CD4-positive, alpha-beta T cell (primary cell): Measurements from ENCODE around the gene MDM1. TPM values are rescaled to one million over a fixed set of nuclear protein-coding genes. Genes with fewer than 3 reads are reported as not detected.

Experiments
- ATAC-seq: fragments of 200-7000 bp; cut with Tn5 transposase; one replicate; pipeline ENCODE4 v1.10.0; 2022; ENCODE audit warnings: mild to moderate bottlenecking; ENCODE audit not compliant: poor library complexity
- CTCF ChIA-PET: fragments of 350-600 bp; sonication (Branson Sonifier 250); formaldehyde crosslinking; loops from one replicate; lab custom pipeline; 2021; ENCODE audit warnings: antibody characterized with exemption, inconsistent platforms; lab: Charles Lee
- POLR2A ChIA-PET: fragments of 350-600 bp; sonication (Branson Sonifier 250); formaldehyde crosslinking; loops from one replicate; lab custom pipeline; 2021; ENCODE audit warnings: antibody characterized with exemption, inconsistent platforms; lab: Charles Lee
- DNase-seq, 14 experiments: peaks; one replicate each; pipeline ENCODE4 v3.0.0-alpha.2; 2013 to 2020; ENCODE audit warnings: mixed read lengths in 2 of 14
- H3K27ac ChIP-seq, 2 donors: one replicate each; pipeline versions ENCODE4 v1.5.1 to v1.7.0; 2013; ENCODE audit warnings: low read length in 2 of 2, low read depth in 1 of 2, mild to moderate bottlenecking in 1 of 2
- H3K27me3 ChIP-seq, 2 experiments: 1 replicate in 1 of 2; 2 replicates in 1 of 2; pipeline versions ENCODE4 v1.6.1 to v1.7.0; 2013; ENCODE audit warnings: low read length in 2 of 2, control low read depth in 1 of 2, mild to moderate bottlenecking in 1 of 2, moderate library complexity in 1 of 2; ENCODE audit not compliant: insufficient read depth in 2 of 2, control insufficient read depth in 1 of 2
- H3K36me3 ChIP-seq: one replicate; pipeline ENCODE4 v1.6.1; 2013; ENCODE audit warnings: low read length, control low read depth; ENCODE audit not compliant: insufficient read depth
- H3K4me1 ChIP-seq: one replicate; pipeline ENCODE4 v1.6.1; 2013; ENCODE audit warnings: low read length, control low read depth; ENCODE audit not compliant: insufficient read depth
- H3K4me3 ChIP-seq: one replicate; pipeline ENCODE4 v1.5.1; 2013; ENCODE audit warnings: mild to moderate bottlenecking, low read length, moderate library complexity
- H3K9me3 ChIP-seq, 2 experiments: 1 replicate in 1 of 2; 2 replicates in 1 of 2; pipeline versions ENCODE4 v1.6.1 to v1.7.0; 2013; ENCODE audit warnings: low read length in 2 of 2, mild to moderate bottlenecking in 2 of 2, control low read depth in 1 of 2, moderate library complexity in 1 of 2; ENCODE audit not compliant: control insufficient read depth in 1 of 2, insufficient read depth in 1 of 2
- H3K27ac Mint-ChIP-seq: one replicate; pipeline ENCODE4 v1.8.0; 2020; ENCODE audit warnings: mixed read lengths
- H3K27me3 Mint-ChIP-seq: one replicate; pipeline ENCODE4 v1.8.0; 2021; ENCODE audit warnings: mixed read lengths
- H3K36me3 Mint-ChIP-seq: one replicate; pipeline ENCODE4 v1.8.0; 2021; ENCODE audit warnings: low read depth, mixed read lengths
- H3K4me1 Mint-ChIP-seq: one replicate; pipeline ENCODE4 v1.8.0; 2021; ENCODE audit warnings: low read depth, mixed read lengths
- H3K4me3 Mint-ChIP-seq: one replicate; pipeline ENCODE4 v1.8.0; 2020; ENCODE audit warnings: mild to moderate bottlenecking, mixed read lengths
- H3K9me3 Mint-ChIP-seq: one replicate; pipeline ENCODE4 v1.8.0; 2020; ENCODE audit warnings: mixed read lengths
- CTCF ChIP-seq: fragments of 200-600 bp; IDR thresholded peaks from one replicate; pipeline ENCODE4 v1.8.0; 2022; ENCODE audit warnings: antibody characterized with exemption, mild to moderate bottlenecking
- intact Hi-C, 2 experiments: fragments of 100-400 bp; cut with DNase I in 1 of 2; cut with micrococcal nuclease in 1 of 2; formaldehyde crosslinking; loops; one replicate each; pipeline versions ENCODE4 v1.15.1 to v1.9.0; 2023 to 2025; cut with DNase I, micrococcal nuclease
- total RNA-seq, 174 experiments: library from RNA in 2 of 174; stranded (reverse) in 2 of 174; gene quantifications; one replicate each; pipeline ENCODE4 v1.2.3 and lab custom pipeline; 2021 to 2026

MDM1 gene
- total RNA-seq, 2 experiments from 2014 or later: 11.0 to 11.6 TPM

DNA sequence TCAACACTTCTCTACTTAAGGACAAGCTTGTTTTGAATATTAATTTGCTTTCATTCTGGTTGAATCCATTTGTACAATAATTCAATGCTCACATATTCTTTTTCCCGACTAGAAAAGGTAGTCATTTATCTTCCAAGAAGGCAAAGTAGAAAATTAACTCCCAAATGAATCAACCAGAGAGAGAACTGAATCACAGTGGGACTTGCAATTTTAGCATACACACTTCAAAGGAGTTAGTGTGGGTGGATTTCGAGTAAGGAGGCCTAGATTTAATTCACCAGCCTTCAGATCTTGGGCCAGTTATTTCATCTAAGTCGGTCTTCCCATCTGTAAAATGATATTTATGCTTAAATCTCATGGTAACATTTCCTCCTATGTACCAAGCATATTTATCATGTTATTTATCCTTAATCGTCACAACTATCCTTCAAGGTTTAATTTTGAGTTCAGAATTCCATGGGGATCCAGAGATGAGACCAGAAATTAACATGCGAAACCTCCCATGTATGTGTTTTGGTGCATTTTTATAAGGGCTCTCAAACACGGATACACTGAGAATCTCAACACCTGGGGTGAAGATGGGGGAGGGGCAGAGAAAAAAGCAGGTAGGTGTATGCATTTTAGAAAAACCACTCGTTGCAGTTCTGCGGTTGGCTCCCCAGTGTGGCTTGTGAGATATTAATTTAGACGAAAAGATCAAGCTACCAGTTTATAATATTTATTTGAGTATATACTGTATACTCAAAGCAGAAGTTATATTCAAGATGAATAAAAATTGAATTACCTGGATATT lies 39.8 kb downstream of the MDM1 start:
- Mint-ChIP-seq H3K27ac (no peak overlapping the region), H3K36me3 (peaks cover 26% of the 10 kb centered on the region), H3K4me1 (peaks cover 22% of the 10 kb centered on the region), H3K27me3 (no peaks in the 10 kb centered on the region), H3K9me3 (no peaks in the 10 kb centered on the region), H3K4me3 (no peak overlapping the region)
- DNase-seq: no peak
- Histone ChIP-seq H3K4me3 (no peak overlapping the region), H3K9me3 (no peaks in the 10 kb centered on the region), H3K27ac (no peak overlapping the region), H3K27me3 (no peaks in the 10 kb centered on the region), H3K4me1 (peaks cover 4% of the 10 kb centered on the region), H3K36me3 (peaks cover 8% of the 10 kb centered on the region)
- ATAC-seq: no peak
- TF ChIP-seq CTCF: no peak
- intact Hi-C loops: no loop called here
- CTCF ChIA-PET: no interaction called here
- POLR2A ChIA-PET: no interaction called here

DNA sequence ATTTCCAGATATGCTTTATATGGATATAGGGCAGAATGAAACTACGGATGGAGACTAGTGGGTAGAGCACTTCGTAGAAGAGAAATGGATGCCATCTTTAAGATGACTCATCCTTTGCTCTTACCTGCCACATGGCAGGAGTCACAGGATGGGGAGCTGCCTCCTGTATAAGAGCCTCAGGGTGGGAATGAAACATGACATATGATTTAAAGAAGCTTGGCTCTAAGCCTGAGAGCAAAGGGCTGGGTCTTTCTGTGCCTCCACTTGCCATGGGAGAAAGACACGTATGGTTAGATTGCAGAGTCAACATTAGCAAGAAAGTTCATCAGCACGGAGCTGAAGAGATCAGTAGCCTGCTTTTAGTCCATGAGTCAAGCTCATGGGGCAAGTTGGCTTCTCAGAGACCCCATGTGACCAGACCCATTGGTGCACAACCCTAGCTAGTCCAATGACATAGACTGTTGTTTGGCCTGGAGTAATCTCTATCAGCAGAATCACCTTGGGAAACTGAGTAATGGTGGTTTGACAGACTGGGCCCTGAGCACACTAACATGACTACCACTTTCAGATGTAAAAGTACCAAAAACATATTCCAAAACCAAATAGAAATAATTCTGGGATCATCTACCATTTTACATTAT lies 40.6 kb downstream of the MDM1 start:
- H3K4me3 ChIP-seq: no peak overlapping the region
- DNase-seq (no peak), ATAC-seq (no peak)
- ChIA-PET CTCF (interaction anchor here (1.2 kb wide), 1 partner anchor 55 kb away, joined by 3 read pairs; no protein-coding TSS in a partner anchor), POLR2A (no interaction called here)
- intact Hi-C loops: no loop called here
- H3K27ac Mint-ChIP-seq: no peak overlapping the region
- no peak overlapping the region for H3K27ac ChIP-seq
- no peaks in the 10 kb centered on the region for H3K9me3 Mint-ChIP-seq
- H3K27me3 Mint-ChIP-seq: no peaks in the 10 kb centered on the region
- H3K36me3 Mint-ChIP-seq: peaks cover 22% of the 10 kb centered on the region
- H3K9me3 ChIP-seq: no peaks in the 10 kb centered on the region
- H3K4me1 ChIP-seq: peaks cover 4% of the 10 kb centered on the region
- no peaks in the 10 kb centered on the region for H3K27me3 ChIP-seq
- H3K4me1 Mint-ChIP-seq: peaks cover 22% of the 10 kb centered on the region
- no peak overlapping the region for H3K4me3 Mint-ChIP-seq
- peaks cover 6% of the 10 kb centered on the region for H3K36me3 ChIP-seq
- no peak for TF ChIP-seq CTCF

DNA sequence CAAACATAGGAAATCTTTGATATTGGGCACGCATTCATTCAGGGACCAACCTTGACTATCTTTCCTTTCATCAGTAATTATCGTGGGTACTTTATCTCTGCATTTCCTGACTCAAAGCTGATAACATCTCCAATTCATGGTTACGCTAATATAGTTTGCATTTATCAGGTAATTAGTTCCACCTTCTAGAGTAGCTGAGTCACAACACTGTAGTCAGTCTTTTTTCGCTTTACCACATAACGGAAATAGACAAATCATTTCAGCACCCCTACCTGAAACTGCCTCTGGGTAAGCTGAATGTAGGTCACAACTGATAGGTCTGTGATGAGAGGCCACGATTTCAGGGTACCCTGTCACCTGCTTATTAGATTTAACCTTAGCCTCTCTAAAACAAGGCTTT lies 42.0 kb downstream of the MDM1 start:
- Histone ChIP-seq H3K9me3 (no peaks in the 10 kb centered on the region), H3K4me1 (peaks cover 4% of the 10 kb centered on the region), H3K27me3 (peaks cover 0 to 2% of the 10 kb centered on the region in 2 experiments), H3K27ac (no peak overlapping the region), H3K36me3 (peaks cover 4% of the 10 kb centered on the region), H3K4me3 (no peak overlapping the region)
- Mint-ChIP-seq H3K27me3 (peaks cover 4% of the 10 kb centered on the region), H3K4me3 (no peak overlapping the region), H3K4me1 (peaks cover 22% of the 10 kb centered on the region), H3K36me3 (peaks cover 15% of the 10 kb centered on the region), H3K27ac (no peak overlapping the region), H3K9me3 (no peaks in the 10 kb centered on the region)
- ChIA-PET POLR2A (interaction anchor here (0.7 to 1.1 kb wide), 4 partner anchors 58 to 1021 kb away, joined by 3 to 4 read pairs (median 3); partner anchors contain the start of gene CAND1), CTCF (interaction anchor here (1.2 kb wide), 1 partner anchor 54 kb away, joined by 3 read pairs; no protein-coding TSS in a partner anchor)
- DNase-seq (peak in 6 of 14 experiments; percentile 1 to 70 (median 46)), ATAC-seq (peak; percentile 93)
- intact Hi-C loops: no loop called here
- no peak for TF ChIP-seq CTCF
